ENCODE measurements around the gene FERMT2.

Gene FERMT2

GRCh38 chr14:52856139-52856538 lies 94.7 kb downstream of the FERMT2 start:
- Histone ChIP-seq H3K4me1 (ENCODE audit: control insufficient read depth, insufficient read depth, low read length) (no peaks in the 10 kb centered on the region), H3K27ac (ENCODE audit: insufficient read depth, low read depth, low read length, poor library complexity, severe bottlenecking) (no peak overlapping the region), H3K36me3 (ENCODE audit: control insufficient read depth, insufficient read depth, low read length) (peaks cover 15% of the 10 kb centered on the region), H3K9me3 (ENCODE audit: control insufficient read depth, low read length) (no peaks in the 10 kb centered on the region), H3K27me3 (ENCODE audit: control insufficient read depth, insufficient read depth, low read length, poor library complexity, severe bottlenecking) (no peaks in the 10 kb centered on the region), H3K4me3 (ENCODE audit: insufficient read depth, low read depth, low read length) (no peak overlapping the region)
- 97% methylated on average over 4 of the region's 4 CpGs for WGBS, 2 experiments

- Histone ChIP-seq H3K27me3 (ENCODE audit: control insufficient read depth, insufficient read depth, low read length, poor library complexity, severe bottlenecking) (no peaks in the 10 kb centered on the region), H3K36me3 (ENCODE audit: control insufficient read depth, insufficient read depth, low read length) (no peaks in the 10 kb centered on the region), H3K4me1 (ENCODE audit: control insufficient read depth, insufficient read depth, low read length) (no peaks in the 10 kb centered on the region), H3K27ac (ENCODE audit: insufficient read depth, low read depth, low read length, poor library complexity, severe bottlenecking) (no peak overlapping the region), H3K9me3 (ENCODE audit: control insufficient read depth, low read length) (no peaks in the 10 kb centered on the region), H3K4me3 (ENCODE audit: insufficient read depth, low read depth, low read length) (no peak overlapping the region)
- 95 to 96% methylated on average over 3 of the region's 3 CpGs for WGBS, 2 experiments
Measured at GRCh38 chr14:52853522-52853854, 97.4 kb downstream of the FERMT2 start.

- Histone ChIP-seq H3K27ac (ENCODE audit: insufficient read depth, low read depth, low read length, poor library complexity, severe bottlenecking) (no peak overlapping the region), H3K4me3 (ENCODE audit: insufficient read depth, low read depth, low read length) (no peak overlapping the region), H3K9me3 (ENCODE audit: control insufficient read depth, low read length) (no peaks in the 10 kb centered on the region), H3K4me1 (ENCODE audit: control insufficient read depth, insufficient read depth, low read length) (no peaks in the 10 kb centered on the region), H3K27me3 (ENCODE audit: control insufficient read depth, insufficient read depth, low read length, poor library complexity, severe bottlenecking) (no peaks in the 10 kb centered on the region), H3K36me3 (ENCODE audit: control insufficient read depth, insufficient read depth, low read length) (no peaks in the 10 kb centered on the region)
- 97% methylated on average over 2 of the region's 2 CpGs for WGBS, 2 experiments
Measured at GRCh38 chr14:52852810-52853521, 97.9 kb downstream of the FERMT2 start.

- Histone ChIP-seq H3K27me3 (ENCODE audit: control insufficient read depth, insufficient read depth, low read length, poor library complexity, severe bottlenecking) (no peaks in the 10 kb centered on the region), H3K36me3 (ENCODE audit: control insufficient read depth, insufficient read depth, low read length) (no peaks in the 10 kb centered on the region), H3K4me3 (ENCODE audit: insufficient read depth, low read depth, low read length) (no peak overlapping the region), H3K27ac (ENCODE audit: insufficient read depth, low read depth, low read length, poor library complexity, severe bottlenecking) (no peak overlapping the region), H3K4me1 (ENCODE audit: control insufficient read depth, insufficient read depth, low read length) (no peaks in the 10 kb centered on the region), H3K9me3 (ENCODE audit: control insufficient read depth, low read length) (no peaks in the 10 kb centered on the region)
- 91 to 94% methylated on average over 7 of the region's 7 CpGs for WGBS, 2 experiments
Measured at GRCh38 chr14:52850451-52850909, 100.4 kb downstream of the FERMT2 start.

- Histone ChIP-seq H3K4me1 (ENCODE audit: control insufficient read depth, insufficient read depth, low read length) (peaks cover 6% of the 10 kb centered on the region), H3K9me3 (ENCODE audit: control insufficient read depth, low read length) (no peaks in the 10 kb centered on the region), H3K27ac (ENCODE audit: insufficient read depth, low read depth, low read length, poor library complexity, severe bottlenecking) (no peak overlapping the region), H3K36me3 (ENCODE audit: control insufficient read depth, insufficient read depth, low read length) (no peaks in the 10 kb centered on the region), H3K4me3 (ENCODE audit: insufficient read depth, low read depth, low read length) (no peak overlapping the region), H3K27me3 (ENCODE audit: control insufficient read depth, insufficient read depth, low read length, poor library complexity, severe bottlenecking) (no peaks in the 10 kb centered on the region)
- 95 to 97% methylated on average over 5 of the region's 5 CpGs for WGBS, 2 experiments
Measured at GRCh38 chr14:52848626-52849025, 102.2 kb downstream of the FERMT2 start.

GRCh38 chr14:52846591-52846990 lies 104.3 kb downstream of the FERMT2 start:
- H3K4me1 ChIP-seq (ENCODE audit: control insufficient read depth, insufficient read depth, low read length), result peaks cover 6% of the 10 kb centered on the region
- H3K4me3 ChIP-seq (ENCODE audit: insufficient read depth, low read depth, low read length), result no peak overlapping the region
- H3K27ac ChIP-seq (ENCODE audit: insufficient read depth, low read depth, low read length, poor library complexity, severe bottlenecking), result no peak overlapping the region
- H3K9me3 ChIP-seq (ENCODE audit: control insufficient read depth, low read length), result no peaks in the 10 kb centered on the region
- H3K27me3 ChIP-seq (ENCODE audit: control insufficient read depth, insufficient read depth, low read length, poor library complexity, severe bottlenecking), result no peaks in the 10 kb centered on the region
- no peaks in the 10 kb centered on the region for H3K36me3 ChIP-seq (ENCODE audit: control insufficient read depth, insufficient read depth, low read length)
- WGBS, 2 experiments, result 77% methylated on average over 5 of the region's 5 CpGs

- H3K9me3 ChIP-seq (ENCODE audit: control insufficient read depth, low read length), result no peaks in the 10 kb centered on the region
- H3K4me3 ChIP-seq (ENCODE audit: insufficient read depth, low read depth, low read length), result no peak overlapping the region
- H3K4me1 ChIP-seq (ENCODE audit: control insufficient read depth, insufficient read depth, low read length), result peaks cover 6% of the 10 kb centered on the region
- WGBS, 2 experiments, result 86 to 90% methylated on average over 5 of the region's 5 CpGs
- H3K36me3 ChIP-seq (ENCODE audit: control insufficient read depth, insufficient read depth, low read length), result no peaks in the 10 kb centered on the region
- H3K27me3 ChIP-seq (ENCODE audit: control insufficient read depth, insufficient read depth, low read length, poor library complexity, severe bottlenecking), result no peaks in the 10 kb centered on the region
- no peak overlapping the region for H3K27ac ChIP-seq (ENCODE audit: insufficient read depth, low read depth, low read length, poor library complexity, severe bottlenecking)
Measured at GRCh38 chr14:52845081-52845480, 105.8 kb downstream of the FERMT2 start.

GRCh38 chr14:52844262-52845060 lies 106.4 kb downstream of the FERMT2 start:
- Histone ChIP-seq H3K27ac (ENCODE audit: insufficient read depth, low read depth, low read length, poor library complexity, severe bottlenecking) (no peak overlapping the region), H3K9me3 (ENCODE audit: control insufficient read depth, low read length) (no peaks in the 10 kb centered on the region)
- 54 to 55% methylated on average over 6 of the region's 6 CpGs for WGBS, 2 experiments

GRCh38 chr14:52840877-52841276 lies 110.0 kb downstream of the FERMT2 start:
- no peaks in the 10 kb centered on the region for H3K9me3 ChIP-seq (ENCODE audit: control insufficient read depth, low read length)
- H3K27me3 ChIP-seq (ENCODE audit: control insufficient read depth, insufficient read depth, low read length, poor library complexity, severe bottlenecking), result no peaks in the 10 kb centered on the region
- no peak overlapping the region for H3K4me3 ChIP-seq (ENCODE audit: insufficient read depth, low read depth, low read length)
- H3K4me1 ChIP-seq (ENCODE audit: control insufficient read depth, insufficient read depth, low read length), result peaks cover 6% of the 10 kb centered on the region
- 86 to 91% methylated on average over 3 of the region's 3 CpGs for WGBS, 2 experiments
- H3K36me3 ChIP-seq (ENCODE audit: control insufficient read depth, insufficient read depth, low read length), result no peaks in the 10 kb centered on the region
- H3K27ac ChIP-seq (ENCODE audit: insufficient read depth, low read depth, low read length, poor library complexity, severe bottlenecking), result no peak overlapping the region

More at GRCh38 chr14:52844262-52845060, 106.4 kb downstream of the FERMT2 start:
- no peaks in the 10 kb centered on the region for H3K27me3 ChIP-seq (ENCODE audit: control insufficient read depth, insufficient read depth, low read length, poor library complexity, severe bottlenecking)
- peaks cover 6% of the 10 kb centered on the region for H3K4me1 ChIP-seq (ENCODE audit: control insufficient read depth, insufficient read depth, low read length)
- H3K4me3 ChIP-seq (ENCODE audit: insufficient read depth, low read depth, low read length), result no peak overlapping the region
- H3K36me3 ChIP-seq (ENCODE audit: control insufficient read depth, insufficient read depth, low read length), result no peaks in the 10 kb centered on the region

GRCh38 chr14:52837451-52837850 lies 113.4 kb downstream of the FERMT2 start:
- 91 to 92% methylated on average over 7 of the region's 7 CpGs for WGBS, 2 experiments
- Histone ChIP-seq H3K27me3 (ENCODE audit: control insufficient read depth, insufficient read depth, low read length, poor library complexity, severe bottlenecking) (no peaks in the 10 kb centered on the region), H3K36me3 (ENCODE audit: control insufficient read depth, insufficient read depth, low read length) (no peaks in the 10 kb centered on the region), H3K4me3 (ENCODE audit: insufficient read depth, low read depth, low read length) (no peak overlapping the region), H3K27ac (ENCODE audit: insufficient read depth, low read depth, low read length, poor library complexity, severe bottlenecking) (no peak overlapping the region), H3K4me1 (ENCODE audit: control insufficient read depth, insufficient read depth, low read length) (peaks cover 10% of the 10 kb centered on the region), H3K9me3 (ENCODE audit: control insufficient read depth, low read length) (no peaks in the 10 kb centered on the region)
